Head of caudate nucleus (tissue), 42 donors: ENCODE results near the gene GAGE12E.
"Not testable (repeated sequence)": the region's sequence is repeated elsewhere in the genome, so short reads cannot be mapped to it uniquely, and the experiment has no call there.

Source experiments
- DNase-seq, 42 donors: peaks; one replicate each; pipeline versions ENCODE4 v3.0.0 to v3.0.0-alpha.2; 2020 to 2021; ENCODE audit warnings: mixed read lengths in 7 of 42
- intact Hi-C: fragments of 100-400 bp; cut with DNase I; formaldehyde crosslinking; loops from one replicate; pipeline ENCODE4 v1.15.0; 2022

GAGE12E gene, protein sequence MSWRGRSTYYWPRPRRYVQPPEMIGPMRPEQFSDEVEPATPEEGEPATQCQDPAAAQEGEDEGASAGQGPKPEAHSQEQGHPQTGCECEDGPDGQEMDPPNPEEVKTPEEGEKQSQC

DNA sequence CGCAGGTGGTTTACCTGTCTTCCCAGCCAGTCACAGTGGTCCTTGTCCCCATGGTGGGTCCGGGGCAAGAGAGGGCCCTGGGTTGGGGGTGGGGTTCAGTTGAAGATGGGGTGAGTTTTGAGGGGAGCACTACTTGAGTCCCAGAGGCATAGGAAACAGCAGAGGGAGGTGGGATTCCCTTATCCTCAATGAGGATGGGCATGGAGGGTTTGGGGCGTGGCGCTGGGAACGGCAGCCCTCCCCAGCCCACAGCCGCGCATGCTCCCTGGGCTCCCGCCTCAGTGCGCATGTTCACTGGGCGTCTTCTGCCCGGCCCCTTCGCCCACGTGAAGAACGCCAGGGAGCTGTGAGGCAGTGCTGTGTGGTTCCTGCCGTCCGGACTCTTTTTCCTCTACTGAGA, at the start of gene GAGE12E:
Gene GAGE12E (plus strand): TSS at position 301 of the 400 bp plus-strand sequence. CDS start 1,155 bp downstream, outside the sequence.
- DNase-seq, intact Hi-C loops: not testable (repeated sequence)

DNA sequence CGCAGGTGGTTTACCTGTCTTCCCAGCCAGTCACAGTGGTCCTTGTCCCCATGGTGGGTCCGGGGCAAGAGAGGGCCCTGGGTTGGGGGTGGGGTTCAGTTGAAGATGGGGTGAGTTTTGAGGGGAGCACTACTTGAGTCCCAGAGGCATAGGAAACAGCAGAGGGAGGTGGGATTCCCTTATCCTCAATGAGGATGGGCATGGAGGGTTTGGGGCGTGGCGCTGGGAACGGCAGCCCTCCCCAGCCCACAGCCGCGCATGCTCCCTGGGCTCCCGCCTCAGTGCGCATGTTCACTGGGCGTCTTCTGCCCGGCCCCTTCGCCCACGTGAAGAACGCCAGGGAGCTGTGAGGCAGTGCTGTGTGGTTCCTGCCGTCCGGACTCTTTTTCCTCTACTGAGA, 19.2 kb upstream of the GAGE12E start, which contains the start of gene GAGE12C:
Gene GAGE12C (plus strand): TSS at position 301 of the 400 bp plus-strand sequence. CDS start 1,155 bp downstream, outside the sequence.
- DNase-seq, intact Hi-C loops: not testable (repeated sequence)

DNA sequence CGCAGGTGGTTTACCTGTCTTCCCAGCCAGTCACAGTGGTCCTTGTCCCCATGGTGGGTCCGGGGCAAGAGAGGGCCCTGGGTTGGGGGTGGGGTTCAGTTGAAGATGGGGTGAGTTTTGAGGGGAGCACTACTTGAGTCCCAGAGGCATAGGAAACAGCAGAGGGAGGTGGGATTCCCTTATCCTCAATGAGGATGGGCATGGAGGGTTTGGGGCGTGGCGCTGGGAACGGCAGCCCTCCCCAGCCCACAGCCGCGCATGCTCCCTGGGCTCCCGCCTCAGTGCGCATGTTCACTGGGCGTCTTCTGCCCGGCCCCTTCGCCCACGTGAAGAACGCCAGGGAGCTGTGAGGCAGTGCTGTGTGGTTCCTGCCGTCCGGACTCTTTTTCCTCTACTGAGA, 9.7 kb upstream of the GAGE12E start, which contains the start of gene GAGE12D:
Gene GAGE12D (plus strand): TSS at position 301 of the 400 bp plus-strand sequence. CDS start 1,155 bp downstream, outside the sequence.
- not testable (repeated sequence) for DNase-seq

DNA sequence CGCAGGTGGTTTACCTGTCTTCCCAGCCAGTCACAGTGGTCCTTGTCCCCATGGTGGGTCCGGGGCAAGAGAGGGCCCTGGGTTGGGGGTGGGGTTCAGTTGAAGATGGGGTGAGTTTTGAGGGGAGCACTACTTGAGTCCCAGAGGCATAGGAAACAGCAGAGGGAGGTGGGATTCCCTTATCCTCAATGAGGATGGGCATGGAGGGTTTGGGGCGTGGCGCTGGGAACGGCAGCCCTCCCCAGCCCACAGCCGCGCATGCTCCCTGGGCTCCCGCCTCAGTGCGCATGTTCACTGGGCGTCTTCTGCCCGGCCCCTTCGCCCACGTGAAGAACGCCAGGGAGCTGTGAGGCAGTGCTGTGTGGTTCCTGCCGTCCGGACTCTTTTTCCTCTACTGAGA, 9.5 kb downstream of the GAGE12E start, which contains the start of gene GAGE12F:
Gene GAGE12F (plus strand): TSS at position 301 of the 400 bp plus-strand sequence. CDS start 1,155 bp downstream, outside the sequence.
- intact Hi-C loops, DNase-seq: not testable (repeated sequence)

More for the DNA sequence above, 9.7 kb upstream of the GAGE12E start, which contains the start of gene GAGE12D:
- intact Hi-C loops = not testable (repeated sequence)

DNA sequence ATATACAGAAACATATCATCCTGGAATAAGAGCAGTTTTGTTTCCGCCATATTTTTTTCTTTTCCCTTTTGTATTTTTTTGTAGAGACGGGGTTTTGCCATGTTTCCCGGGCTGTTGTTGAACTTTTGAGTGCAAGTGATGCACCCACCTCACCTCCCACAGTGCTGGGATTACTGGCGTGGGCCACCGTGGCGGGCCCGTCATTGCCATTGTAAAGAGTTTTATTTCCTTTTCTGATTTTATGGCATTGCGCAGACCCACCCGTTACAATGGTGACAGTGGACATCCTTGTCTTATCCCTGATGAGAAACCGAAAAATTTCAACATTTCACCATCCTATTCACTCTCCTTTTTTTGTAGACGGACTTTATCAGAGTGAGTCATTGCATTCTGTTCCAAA, 17.6 kb downstream of the GAGE12E start:
- peak in 12 of 42 donors; percentile 0 to 39 (median 9) for DNase-seq
- intact Hi-C loops = not testable (repeated sequence)

DNA sequence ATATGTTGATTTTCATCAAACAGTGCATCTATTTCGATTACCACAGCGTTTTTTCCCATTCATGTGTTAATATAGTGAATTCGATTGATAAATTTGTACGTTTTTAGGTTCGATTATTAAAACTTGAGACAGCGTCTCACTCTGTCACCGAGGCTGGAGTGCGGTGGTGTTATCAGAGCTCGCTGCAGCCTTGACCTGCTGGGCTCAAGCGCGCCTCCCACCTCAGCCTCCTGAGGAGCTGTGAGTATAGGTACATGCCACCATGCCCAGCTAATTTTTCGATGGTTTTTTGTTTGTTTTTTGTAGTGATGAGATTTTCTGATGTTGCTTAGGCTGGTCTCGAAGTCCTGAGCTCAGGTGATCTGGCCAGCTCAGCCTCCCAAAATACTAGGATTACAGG, 18.1 kb downstream of the GAGE12E start:
- peak in 3 of 42 donors; percentile 7 to 20 (median 10) for DNase-seq
- intact Hi-C loops = not testable (repeated sequence)

DNA sequence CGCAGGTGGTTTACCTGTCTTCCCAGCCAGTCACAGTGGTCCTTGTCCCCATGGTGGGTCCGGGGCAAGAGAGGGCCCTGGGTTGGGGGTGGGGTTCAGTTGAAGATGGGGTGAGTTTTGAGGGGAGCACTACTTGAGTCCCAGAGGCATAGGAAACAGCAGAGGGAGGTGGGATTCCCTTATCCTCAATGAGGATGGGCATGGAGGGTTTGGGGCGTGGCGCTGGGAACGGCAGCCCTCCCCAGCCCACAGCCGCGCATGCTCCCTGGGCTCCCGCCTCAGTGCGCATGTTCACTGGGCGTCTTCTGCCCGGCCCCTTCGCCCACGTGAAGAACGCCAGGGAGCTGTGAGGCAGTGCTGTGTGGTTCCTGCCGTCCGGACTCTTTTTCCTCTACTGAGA, 19.0 kb downstream of the GAGE12E start, which contains the start of gene GAGE12G:
Gene GAGE12G (plus strand): TSS at position 301 of the 400 bp plus-strand sequence. CDS start 1,155 bp downstream, outside the sequence.
- DNase-seq, intact Hi-C loops: not testable (repeated sequence)

DNA sequence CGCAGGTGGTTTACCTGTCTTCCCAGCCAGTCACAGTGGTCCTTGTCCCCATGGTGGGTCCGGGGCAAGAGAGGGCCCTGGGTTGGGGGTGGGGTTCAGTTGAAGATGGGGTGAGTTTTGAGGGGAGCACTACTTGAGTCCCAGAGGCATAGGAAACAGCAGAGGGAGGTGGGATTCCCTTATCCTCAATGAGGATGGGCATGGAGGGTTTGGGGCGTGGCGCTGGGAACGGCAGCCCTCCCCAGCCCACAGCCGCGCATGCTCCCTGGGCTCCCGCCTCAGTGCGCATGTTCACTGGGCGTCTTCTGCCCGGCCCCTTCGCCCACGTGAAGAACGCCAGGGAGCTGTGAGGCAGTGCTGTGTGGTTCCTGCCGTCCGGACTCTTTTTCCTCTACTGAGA, 28.6 kb downstream of the GAGE12E start, which contains the start of gene GAGE12H:
Gene GAGE12H (plus strand): TSS at position 301 of the 400 bp plus-strand sequence. CDS start 1,155 bp downstream, outside the sequence.
- intact Hi-C loops, DNase-seq: not testable (repeated sequence)

DNA sequence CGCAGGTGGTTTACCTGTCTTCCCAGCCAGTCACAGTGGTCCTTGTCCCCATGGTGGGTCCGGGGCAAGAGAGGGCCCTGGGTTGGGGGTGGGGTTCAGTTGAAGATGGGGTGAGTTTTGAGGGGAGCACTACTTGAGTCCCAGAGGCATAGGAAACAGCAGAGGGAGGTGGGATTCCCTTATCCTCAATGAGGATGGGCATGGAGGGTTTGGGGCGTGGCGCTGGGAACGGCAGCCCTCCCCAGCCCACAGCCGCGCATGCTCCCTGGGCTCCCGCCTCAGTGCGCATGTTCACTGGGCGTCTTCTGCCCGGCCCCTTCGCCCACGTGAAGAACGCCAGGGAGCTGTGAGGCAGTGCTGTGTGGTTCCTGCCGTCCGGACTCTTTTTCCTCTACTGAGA, 38.1 kb downstream of the GAGE12E start, which contains the start of gene GAGE2A:
Gene GAGE2A (plus strand): TSS at position 301 of the 400 bp plus-strand sequence. CDS start 1,155 bp downstream, outside the sequence.
- DNase-seq, intact Hi-C loops: not testable (repeated sequence)

DNA sequence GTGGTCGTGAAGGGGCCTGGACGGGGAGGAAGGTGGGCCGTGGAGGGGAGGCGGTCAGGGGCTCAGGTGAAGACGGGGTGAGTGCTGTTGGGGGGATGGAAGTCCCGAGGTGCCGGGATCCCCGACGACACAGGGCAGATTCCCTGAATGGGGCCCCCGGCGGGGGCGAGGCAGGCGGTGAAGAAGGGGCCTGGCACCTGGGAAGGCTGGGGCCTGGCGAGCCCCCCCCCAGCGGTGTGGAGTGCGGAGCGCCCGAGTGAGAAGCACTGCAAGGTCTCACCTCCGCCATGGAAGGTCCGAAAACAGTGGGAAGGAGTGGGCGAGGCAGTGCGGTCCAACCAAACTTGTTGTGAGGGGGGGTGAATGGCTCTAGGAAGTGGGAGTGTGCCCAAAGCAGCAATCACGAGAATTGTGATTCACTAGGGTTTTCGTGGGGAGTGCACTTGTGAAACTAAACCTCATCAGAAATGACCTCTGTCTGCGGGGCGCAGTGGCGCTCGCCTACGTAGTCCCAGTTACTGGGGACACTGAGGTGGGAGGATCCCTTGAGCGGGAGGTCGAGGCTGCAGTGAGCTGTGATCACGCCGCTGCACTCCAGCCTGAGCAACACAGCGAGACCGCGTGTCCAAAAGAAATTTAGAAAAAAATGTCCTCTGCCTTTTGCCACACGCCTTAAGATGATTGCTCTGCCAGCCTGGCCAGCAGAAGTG, 38.8 kb downstream of the GAGE12E start:
- intact Hi-C loops = not testable (repeated sequence)
- DNase-seq = peak in 16 of 42 donors; percentile 6 to 48 (median 18)

DNA sequence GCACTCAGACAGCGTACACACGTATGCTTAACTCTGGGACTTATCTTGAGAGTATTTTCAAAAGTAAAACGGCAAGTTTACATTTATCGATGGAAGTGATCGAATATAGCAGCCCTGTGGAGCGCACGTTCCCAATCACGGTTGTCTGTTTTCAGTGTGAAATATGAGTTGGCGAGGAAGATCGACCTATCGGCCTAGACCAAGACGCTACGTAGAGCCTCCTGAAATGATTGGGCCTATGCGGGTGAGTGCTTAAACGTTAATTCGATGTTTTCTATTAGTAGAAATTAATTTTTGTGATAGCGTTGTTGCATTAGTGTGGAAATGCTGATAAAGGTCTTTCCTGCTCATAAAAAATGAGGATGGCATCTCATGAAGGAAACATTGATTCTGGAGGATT, 39.4 kb downstream of the GAGE12E start:
- DNase-seq = not testable (repeated sequence)

DNA sequence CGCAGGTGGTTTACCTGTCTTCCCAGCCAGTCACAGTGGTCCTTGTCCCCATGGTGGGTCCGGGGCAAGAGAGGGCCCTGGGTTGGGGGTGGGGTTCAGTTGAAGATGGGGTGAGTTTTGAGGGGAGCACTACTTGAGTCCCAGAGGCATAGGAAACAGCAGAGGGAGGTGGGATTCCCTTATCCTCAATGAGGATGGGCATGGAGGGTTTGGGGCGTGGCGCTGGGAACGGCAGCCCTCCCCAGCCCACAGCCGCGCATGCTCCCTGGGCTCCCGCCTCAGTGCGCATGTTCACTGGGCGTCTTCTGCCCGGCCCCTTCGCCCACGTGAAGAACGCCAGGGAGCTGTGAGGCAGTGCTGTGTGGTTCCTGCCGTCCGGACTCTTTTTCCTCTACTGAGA, 47.6 kb downstream of the GAGE12E start, which contains the start of gene GAGE1:
Gene GAGE1 (plus strand): TSS at position 301 of the 400 bp plus-strand sequence. CDS start 1,155 bp downstream, outside the sequence.
- intact Hi-C loops, DNase-seq: not testable (repeated sequence)

More for the DNA sequence above, 39.4 kb downstream of the GAGE12E start:
- intact Hi-C loops = not testable (repeated sequence)
